HG02973 (cell line): ENCODE measurements around the gene POLR1A.

ENCODE experiments used
- ATAC-seq: cut with Tn5 transposase; IDR thresholded peaks from one replicate; pipeline ENCODE4 v1.9.1; 2021; ENCODE audit warnings: moderate library complexity; ENCODE audit not compliant: unreplicated experiment

The POLR1A gene

GRCh38 chr2:85983766-85984165 is 121.9 kb downstream of the POLR1A start:
- ATAC-seq = no peak

GRCh38 chr2:85981579-85982247 is 124.0 kb downstream of the POLR1A start:
- ATAC-seq = no peak

DNA sequence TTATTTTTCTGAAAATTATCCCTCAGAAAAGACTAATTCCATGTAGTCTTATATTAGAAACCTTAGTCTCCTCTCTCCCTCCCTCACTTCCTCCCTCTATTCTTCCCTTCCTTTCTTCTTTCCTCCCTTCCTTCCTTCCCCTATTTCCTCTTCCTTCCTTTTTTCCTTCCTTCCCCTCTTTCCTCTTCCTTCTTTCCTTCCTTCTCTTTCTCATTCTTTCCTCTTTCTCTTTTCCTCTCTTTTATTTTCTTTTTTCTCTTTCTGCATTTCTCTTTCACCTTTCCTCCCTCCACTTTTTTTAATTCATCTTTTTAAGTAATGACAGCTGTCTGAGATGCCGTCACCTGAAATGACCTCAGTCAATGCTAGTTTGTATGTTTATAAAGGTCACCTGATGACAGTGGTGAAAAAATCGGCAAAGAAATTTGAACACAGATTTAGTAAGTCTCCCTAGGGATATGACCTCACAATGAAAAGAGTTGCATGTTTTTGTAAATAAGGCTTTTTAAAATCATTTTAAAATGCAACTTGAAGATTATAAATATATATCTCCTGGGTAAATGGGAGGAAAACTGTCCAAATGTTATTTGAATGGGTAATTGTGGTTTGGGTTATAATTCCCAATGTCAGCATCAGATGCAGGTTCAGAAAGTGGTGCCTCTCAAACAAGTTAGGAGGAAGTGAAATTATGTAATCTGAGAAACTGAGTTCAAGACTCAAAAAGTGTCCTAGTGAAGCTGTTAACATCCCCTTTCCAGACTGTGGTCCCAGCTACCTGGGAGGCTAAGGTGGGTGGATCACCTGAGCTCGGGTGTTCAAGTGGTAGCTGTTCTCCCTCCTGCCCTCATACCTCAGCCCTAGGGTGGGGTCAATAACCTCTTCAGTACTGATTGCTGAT is 126.6 kb downstream of the POLR1A start:
- ATAC-seq = no peak

GRCh38 chr2:85976106-85976920 is 129.4 kb downstream of the POLR1A start:
- ATAC-seq = no peak

GRCh38 chr2:85975581-85975980 is 130.1 kb downstream of the POLR1A start:
- no peak for ATAC-seq

GRCh38 chr2:85974390-85974789 is 131.3 kb downstream of the POLR1A start:
- ATAC-seq = no peak

DNA sequence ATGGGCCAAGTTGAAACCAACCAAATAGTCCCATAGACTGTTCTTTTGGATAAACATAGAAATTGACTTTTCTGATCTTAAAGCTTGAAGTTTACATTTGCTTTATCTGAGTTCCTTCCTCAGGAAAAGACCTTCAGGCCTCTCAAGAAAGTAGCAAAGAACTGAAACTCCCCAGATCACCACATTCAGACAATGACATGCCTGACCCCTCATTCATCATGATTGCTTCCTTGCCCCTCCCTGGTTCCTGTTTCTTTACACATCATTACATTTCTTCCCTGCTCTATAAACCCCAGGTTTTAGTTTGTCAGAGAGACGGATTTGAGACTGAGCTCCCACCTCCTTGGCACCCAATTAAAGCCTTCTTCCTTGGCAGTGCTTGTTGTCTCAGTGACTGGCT is 133.3 kb downstream of the POLR1A start:
- no peak for ATAC-seq

DNA sequence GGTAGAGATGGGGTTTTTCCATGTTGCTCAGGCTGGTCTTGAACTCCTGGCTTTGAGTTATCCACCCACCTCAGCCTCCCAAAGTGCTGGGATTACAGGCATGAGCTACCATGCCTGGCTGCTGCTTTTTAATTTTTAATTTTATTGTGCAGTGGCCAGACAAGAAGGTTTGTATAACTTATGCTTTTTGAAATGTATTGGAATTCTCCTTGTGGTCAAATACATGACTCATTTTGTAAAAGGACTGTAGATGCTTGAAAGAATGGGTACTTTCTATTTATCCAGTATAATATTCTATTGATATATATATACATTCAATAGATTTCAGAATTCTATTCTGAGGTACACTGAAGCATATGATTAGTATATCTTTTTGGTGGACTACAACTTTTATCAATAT is 134.3 kb downstream of the POLR1A start:
- ATAC-seq = no peak
